AG09309 (cell line): ENCODE measurements around the gene MEOX2.

ENCODE experiments used
- DNase-seq: peaks from one replicate; pipeline ENCODE4 v3.0.0-alpha.2; 2010; ENCODE audit warnings: low read depth
- H3K4me3 ChIP-seq: 2 replicates; pipeline ENCODE4 v1.5.1; 2011; ENCODE audit warnings: mild to moderate bottlenecking, low read depth, low read length, moderate library complexity; ENCODE audit not compliant: control insufficient read depth
- CTCF ChIP-seq: IDR thresholded peaks from 2 replicates; pipeline ENCODE4 v1.5.1; 2011; ENCODE audit warnings: mild to moderate bottlenecking, low read depth, low read length, inconsistent platforms; ENCODE audit not compliant: insufficient read depth, control insufficient read depth; ENCODE audit errors: missing control alignments

Gene MEOX2

DNA sequence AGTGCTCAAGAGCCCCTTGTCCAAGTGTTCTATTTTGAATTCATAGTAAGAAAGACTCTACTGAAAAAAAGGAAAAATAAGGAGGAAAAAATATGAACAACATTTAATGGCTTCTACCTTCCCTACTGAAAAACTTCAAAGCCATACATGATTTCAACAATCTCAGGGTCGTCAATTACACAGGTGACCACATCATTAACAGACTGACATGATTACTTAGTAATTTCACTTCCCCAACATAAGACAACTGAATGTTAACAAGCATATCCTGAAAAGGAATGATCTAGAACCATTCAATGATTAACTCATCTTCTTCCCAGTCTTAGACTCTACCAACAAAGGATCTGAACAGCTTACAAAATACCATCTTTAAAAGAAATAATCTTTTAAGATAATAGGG is 34.8 kb downstream of the MEOX2 start:
- DNase-seq, result no peak
- TF ChIP-seq CTCF, result no peak
- H3K4me3 ChIP-seq, result no peak overlapping the region

DNA sequence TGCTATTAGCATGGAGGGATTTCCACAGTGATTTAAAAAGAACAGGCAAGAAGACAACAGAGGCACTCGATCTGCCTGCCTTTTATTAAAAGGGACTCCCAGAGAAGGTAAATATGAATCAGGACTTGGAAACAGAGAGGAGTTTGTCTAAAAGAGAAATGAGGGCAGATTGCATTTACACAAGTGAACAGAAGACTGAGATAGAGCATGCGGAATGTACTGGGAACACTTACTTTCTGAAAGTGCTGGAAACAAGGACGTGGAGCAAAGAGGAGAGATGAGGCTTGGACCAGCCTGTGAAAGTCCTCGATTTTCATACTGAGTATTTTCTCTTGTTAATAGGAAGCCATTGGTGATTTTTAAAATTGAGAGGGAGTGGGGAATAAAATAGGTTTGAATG is 35.7 kb downstream of the MEOX2 start:
- no peak for DNase-seq
- TF ChIP-seq CTCF, result no peak
- H3K4me3 ChIP-seq, result no peak overlapping the region

- TF ChIP-seq CTCF, result no peak
- no peak for DNase-seq
- no peak overlapping the region for H3K4me3 ChIP-seq
Observed at GRCh38 chr7:15648461-15648961, 38.0 kb downstream of the MEOX2 start.

GRCh38 chr7:15647309-15647708 is 39.2 kb downstream of the MEOX2 start:
- H3K4me3 ChIP-seq, result no peak overlapping the region
- no peak for TF ChIP-seq CTCF
- no peak for DNase-seq

DNA sequence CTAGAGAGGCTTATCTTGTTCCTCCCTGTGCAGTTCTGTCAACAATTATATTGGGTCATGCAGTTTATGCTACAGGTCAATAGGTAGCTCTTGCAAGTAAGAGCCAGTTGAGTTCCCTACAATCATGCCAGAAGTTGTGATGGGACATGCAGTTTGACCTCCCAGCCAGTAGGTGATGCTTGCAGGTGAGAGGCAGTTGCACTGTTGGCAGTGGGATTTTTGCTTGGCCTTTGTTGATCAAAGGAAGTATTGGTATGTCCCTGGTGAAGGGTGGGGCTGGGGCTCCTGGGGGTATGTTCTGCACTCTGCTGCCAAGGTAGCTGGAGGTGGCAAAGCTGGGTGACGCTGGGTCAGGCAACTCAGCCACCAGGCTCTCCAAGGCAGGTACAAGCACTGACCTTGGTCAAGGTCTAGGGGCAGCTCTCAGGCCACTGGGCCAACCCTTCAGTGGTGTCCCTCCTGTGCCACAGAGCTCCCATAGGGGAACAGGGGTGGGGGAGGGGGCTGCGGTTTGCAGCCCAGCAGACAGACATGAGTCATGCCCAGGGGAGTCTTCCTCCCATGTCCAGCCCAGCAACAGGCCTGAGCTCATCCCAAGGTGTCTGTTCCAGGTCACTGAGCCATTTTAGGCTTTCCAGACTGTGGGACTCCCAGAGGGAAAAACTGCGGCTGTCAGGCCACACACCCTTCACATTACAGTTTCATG is 43.3 kb downstream of the MEOX2 start:
- no peak overlapping the region for H3K4me3 ChIP-seq
- DNase-seq, result no peak
- TF ChIP-seq CTCF, result no peak

DNA sequence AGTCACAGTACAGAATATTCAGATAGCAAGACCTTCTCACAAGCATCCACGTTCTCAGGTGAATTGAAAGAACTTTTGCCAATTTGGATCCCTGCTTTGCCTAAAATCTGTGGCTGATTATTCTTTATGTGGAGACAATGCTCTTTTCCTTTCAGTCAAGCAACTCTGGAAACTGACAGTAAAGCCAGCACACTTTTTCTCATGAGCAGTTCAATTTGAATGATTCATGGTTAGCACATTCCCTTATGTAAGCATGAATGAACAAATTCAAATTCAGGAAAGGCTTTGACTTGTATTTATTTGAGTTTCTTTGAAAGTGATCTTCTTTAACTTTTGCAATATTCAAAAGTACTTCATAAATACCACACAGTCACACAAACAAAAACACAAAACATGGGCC is 57.6 kb downstream of the MEOX2 start:
- DNase-seq, result peak; percentile 7
- no peak for TF ChIP-seq CTCF
- H3K4me3 ChIP-seq, result no peak overlapping the region

DNA sequence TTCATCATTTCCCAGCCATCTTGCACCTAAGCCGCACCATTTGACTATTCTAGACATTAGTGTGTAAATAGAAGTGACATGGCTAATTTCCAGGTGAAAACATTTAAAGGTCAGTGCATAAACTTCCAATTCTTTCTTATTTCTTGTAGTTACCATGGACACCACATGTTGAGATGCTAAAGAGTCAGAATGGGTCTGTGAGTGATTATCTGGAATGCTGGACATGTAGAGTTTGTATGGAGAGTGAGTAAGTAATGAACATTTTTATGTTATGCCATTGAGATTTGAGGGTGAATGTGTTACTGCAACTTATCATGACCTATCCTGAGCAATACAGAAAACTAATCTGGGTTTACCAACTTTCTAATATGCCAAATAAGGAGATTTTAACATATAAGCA is 60.4 kb downstream of the MEOX2 start:
- no peak overlapping the region for H3K4me3 ChIP-seq
- no peak for DNase-seq
- no peak for TF ChIP-seq CTCF
